ENCODE results near the gene DNAJC4.

DNA sequence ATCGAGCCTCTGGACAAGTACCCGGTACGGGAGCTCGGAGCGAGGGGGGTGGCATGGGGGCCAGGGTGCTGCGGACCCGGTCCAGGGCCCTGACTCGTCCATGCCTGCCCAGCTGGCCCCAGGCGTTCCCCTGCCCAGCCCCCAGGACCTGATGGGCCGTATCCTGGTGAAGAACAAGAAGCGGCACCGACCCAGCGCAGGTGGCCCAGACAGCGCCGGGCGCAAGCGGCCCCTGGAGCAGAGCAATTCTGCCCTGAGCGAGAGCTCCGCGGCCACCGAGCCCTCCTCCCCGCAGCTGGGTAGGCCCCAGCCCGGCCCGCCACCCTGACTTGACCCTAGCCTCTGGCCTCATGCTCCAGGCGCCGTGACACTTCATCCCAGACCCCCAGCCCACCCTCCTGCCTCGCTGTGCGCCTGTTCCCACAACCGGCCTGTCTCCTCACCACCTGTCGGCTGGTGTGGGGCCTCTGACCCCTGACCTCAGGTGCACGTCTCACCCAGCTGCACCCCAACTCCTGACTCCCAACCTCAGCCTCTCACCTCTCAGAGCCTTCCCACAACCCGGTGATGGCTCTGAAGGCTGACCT, 28.7 kb downstream of the DNAJC4 start:
- TF ChIP-seq POLR2AphosphoS5 (IDR thresholded peaks at IDR 0.05; ENCODE audit: low read depth, low read length), result no peak
- no peak for TF ChIP-seq POLR2A (IDR thresholded peaks at IDR 0.05; ENCODE audit: low read depth, low read length)
- no peak for TF ChIP-seq TAF1 (IDR thresholded peaks at IDR 0.05; ENCODE audit: borderline replicate concordance, low read depth, low read length)
